Measurements from ENCODE around the gene SCYGR2.

The SCYGR2 gene

GRCh38 chr2:227614740-227615139 is 16.0 kb downstream of the SCYGR2 start, which contains the start of gene SCYGR3:
SCYGR3 (minus strand) TSS chr2:227614840; CDS start chr2:227614840, 0 bp downstream.
- DNase-seq (ENCODE audit: low spot score): no peak
- ChIA-PET POLR2A (ENCODE audit: low non-redundant PET) (no interaction called here), CTCF (no interaction called here)
- no peak within 1 kb of the TSS for H3K27ac ChIP-seq
- TF ChIP-seq, protein P1, sequence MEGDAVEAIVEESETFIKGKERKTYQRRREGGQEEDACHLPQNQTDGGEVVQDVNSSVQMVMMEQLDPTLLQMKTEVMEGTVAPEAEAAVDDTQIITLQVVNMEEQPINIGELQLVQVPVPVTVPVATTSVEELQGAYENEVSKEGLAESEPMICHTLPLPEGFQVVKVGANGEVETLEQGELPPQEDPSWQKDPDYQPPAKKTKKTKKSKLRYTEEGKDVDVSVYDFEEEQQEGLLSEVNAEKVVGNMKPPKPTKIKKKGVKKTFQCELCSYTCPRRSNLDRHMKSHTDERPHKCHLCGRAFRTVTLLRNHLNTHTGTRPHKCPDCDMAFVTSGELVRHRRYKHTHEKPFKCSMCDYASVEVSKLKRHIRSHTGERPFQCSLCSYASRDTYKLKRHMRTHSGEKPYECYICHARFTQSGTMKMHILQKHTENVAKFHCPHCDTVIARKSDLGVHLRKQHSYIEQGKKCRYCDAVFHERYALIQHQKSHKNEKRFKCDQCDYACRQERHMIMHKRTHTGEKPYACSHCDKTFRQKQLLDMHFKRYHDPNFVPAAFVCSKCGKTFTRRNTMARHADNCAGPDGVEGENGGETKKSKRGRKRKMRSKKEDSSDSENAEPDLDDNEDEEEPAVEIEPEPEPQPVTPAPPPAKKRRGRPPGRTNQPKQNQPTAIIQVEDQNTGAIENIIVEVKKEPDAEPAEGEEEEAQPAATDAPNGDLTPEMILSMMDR (conservative IDR thresholded peaks at IDR 0.05; ENCODE audit: low read depth): no peak

GRCh38 chr2:227615181-227615580 is 16.5 kb downstream of the SCYGR2 start:
- POLR2A ChIA-PET (ENCODE audit: low non-redundant PET): no interaction called here
- TF ChIP-seq, protein P1 (conservative IDR thresholded peaks at IDR 0.05; ENCODE audit: low read depth): no peak
- CTCF ChIA-PET: interaction anchor here (0.6 kb wide), 1 partner anchor 152 kb away, joined by 3 read pairs; no protein-coding TSS in a partner anchor
- H3K27ac ChIP-seq: no peak overlapping the region
- DNase-seq (ENCODE audit: low spot score): no peak

- H3K27ac ChIP-seq: no peak overlapping the region
- DNase-seq (ENCODE audit: low spot score): no peak
- ChIA-PET POLR2A (ENCODE audit: low non-redundant PET) (no interaction called here), CTCF (interaction anchor here (0.6 kb wide), 1 partner anchor 9 kb away, joined by 3 read pairs; no protein-coding TSS in a partner anchor)
- TF ChIP-seq, protein P1 (conservative IDR thresholded peaks at IDR 0.05; ENCODE audit: low read depth): no peak
These were observed 17.2 kb downstream of the SCYGR2 start for GRCh38 chr2:227615906-227616305.

DNA sequence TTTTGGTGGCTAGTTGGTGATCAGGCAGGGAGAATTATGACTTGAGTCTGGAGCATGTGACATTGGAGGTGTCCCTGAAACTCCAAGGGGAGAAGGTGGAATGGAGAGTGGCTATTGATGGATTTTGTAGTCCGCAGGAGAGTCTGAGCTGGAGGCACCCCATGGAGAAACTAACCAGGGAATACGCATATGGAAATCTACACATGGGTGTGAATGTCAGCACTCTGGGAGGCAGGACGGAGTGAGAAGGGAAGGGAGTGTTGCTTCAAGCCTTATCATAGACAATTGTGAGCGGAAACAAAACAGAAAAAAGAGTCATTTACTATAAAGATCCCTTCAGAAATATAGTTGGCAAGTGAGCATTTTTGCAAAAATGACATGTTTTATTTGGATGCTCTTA is 17.9 kb downstream of the SCYGR2 start:
- TF ChIP-seq, protein P1 (conservative IDR thresholded peaks at IDR 0.05; ENCODE audit: low read depth): no peak
- H3K27ac ChIP-seq: no peak overlapping the region
- ChIA-PET POLR2A (ENCODE audit: low non-redundant PET) (no interaction called here), CTCF (no interaction called here)
- no peak for DNase-seq (ENCODE audit: low spot score)

DNA sequence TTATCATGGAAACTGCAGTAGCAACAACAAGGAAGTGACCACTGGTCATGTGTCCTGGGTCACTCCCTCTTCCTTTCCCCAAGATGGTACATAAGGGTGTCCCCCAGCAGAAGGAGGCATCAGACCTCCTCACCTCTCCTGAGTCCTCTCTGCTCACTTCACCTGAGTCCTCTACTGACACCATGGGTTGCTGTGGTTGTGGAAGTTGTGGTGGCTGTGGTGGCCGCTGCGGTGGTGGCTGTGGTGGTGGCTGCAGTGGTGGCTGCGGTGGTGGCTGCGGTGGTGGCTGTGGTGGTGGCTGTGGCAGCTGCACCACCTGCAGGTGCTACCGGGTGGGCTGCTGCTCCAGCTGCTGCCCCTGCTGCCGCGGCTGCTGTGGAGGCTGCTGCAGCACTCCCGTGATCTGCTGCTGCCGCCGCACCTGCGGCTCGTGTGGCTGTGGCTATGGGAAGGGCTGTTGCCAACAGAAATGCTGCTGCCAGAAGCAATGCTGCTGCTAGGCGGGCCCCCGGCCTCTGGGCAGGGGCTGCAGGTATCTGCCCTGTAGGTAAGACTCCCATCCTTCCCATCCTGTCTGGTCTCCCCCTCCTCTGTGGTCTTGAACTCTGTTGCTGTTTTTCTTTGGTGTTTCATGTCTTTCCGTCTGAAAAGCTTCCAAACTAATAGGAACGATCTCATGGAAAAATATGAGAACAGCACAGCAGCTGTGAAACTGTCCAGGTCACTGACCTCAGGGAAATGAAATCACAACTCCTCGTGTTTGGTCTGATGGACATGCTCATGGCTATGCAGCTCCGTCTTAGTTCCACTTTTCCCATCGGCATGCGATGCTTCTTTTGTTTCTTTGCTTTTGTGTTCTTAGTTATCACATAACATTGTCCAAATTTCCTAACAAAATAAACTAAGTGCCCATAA is 18.9 kb downstream of the SCYGR2 start, which contains the start of gene SCYGR4:
Gene SCYGR4 (plus strand): TSS at position 183 of the 915 bp plus-strand sequence. CDS start 0 bp downstream, at position 183.
- H3K27ac ChIP-seq: no peak within 1 kb of the TSS
- ChIA-PET CTCF (no interaction called here), POLR2A (ENCODE audit: low non-redundant PET) (no interaction called here)
- TF ChIP-seq, protein P1 (conservative IDR thresholded peaks at IDR 0.05; ENCODE audit: low read depth): no peak
- no peak for DNase-seq (ENCODE audit: low spot score)

- POLR2A ChIA-PET (ENCODE audit: low non-redundant PET): no interaction called here
- TF ChIP-seq, protein P1 (conservative IDR thresholded peaks at IDR 0.05; ENCODE audit: low read depth): no peak
- CTCF ChIA-PET: interaction anchor here (0.7 kb wide), 1 partner anchor 86 kb away, joined by 3 read pairs; no protein-coding TSS in a partner anchor
- H3K27ac ChIP-seq: no peak overlapping the region
- DNase-seq (ENCODE audit: low spot score): peak; percentile 13
These were observed 24.5 kb downstream of the SCYGR2 start for GRCh38 chr2:227623226-227623625.
